NCI-H510A (cell line): ENCODE measurements around the gene HIRA.
A peak's percentile ranks its signal among the peaks of the same experiment; 100 is the strongest.
"Not testable (repeated sequence)": the region's sequence is repeated elsewhere in the genome, so short reads cannot be mapped to it uniquely, and the experiment has no call there.

ENCODE experiments used
- DNase-seq: peaks from one replicate; lab custom pipeline; 2025; lab: John Stamatoyannopoulos, UW

The HIRA gene

DNA sequence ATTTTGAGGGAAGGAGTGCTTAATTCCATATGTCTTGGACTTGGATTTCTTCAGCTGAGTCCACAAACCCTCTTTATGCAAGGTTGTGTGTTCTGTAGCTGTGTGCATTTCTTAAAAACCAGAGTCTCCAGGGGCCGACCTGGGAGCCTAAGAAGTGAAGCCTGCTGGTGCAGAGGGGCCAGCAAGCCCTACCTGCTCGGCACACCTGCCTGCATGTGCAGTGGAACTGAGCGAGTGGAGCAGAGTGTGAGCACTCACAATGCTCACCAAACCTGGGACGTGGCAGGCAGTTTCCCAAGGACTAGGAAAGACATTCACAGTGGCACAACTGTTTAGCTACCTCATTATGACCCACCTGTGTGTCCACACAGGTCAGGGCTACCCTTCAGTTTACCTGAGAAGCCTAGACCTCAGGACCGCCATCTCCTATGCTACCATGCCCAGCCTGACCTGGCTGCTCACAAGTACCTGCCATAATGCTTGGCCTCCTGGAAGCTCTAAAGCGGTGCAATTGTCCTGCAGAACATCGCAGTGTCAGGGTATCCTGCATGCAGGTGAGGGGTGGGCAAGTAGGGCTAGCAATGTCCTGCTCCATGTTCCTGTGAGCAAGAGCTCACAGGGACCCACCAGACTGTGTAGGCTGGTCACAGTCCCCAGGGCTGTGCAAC lies 12.1 kb upstream of the HIRA start:
- DNase-seq = no peak

DNA sequence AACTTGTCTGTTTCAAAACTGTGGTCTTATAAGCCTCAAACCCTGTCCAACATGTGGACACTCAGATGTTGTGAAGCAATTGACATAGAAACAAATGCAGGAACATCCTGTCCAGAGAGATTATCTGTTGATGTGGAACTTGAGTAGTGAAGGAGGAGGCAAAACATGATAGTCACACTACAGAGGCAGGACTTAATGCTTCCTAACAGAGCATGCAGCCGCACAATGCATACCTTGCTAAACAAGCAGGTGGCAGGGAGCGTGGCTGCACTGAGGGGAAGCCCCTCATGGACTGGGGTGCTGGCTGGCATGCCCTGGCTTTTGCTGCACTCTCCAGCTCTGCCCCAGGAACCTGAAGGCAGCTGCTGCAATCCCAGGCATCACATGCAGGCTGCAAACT lies 10.6 kb upstream of the HIRA start:
- DNase-seq = no peak

DNA sequence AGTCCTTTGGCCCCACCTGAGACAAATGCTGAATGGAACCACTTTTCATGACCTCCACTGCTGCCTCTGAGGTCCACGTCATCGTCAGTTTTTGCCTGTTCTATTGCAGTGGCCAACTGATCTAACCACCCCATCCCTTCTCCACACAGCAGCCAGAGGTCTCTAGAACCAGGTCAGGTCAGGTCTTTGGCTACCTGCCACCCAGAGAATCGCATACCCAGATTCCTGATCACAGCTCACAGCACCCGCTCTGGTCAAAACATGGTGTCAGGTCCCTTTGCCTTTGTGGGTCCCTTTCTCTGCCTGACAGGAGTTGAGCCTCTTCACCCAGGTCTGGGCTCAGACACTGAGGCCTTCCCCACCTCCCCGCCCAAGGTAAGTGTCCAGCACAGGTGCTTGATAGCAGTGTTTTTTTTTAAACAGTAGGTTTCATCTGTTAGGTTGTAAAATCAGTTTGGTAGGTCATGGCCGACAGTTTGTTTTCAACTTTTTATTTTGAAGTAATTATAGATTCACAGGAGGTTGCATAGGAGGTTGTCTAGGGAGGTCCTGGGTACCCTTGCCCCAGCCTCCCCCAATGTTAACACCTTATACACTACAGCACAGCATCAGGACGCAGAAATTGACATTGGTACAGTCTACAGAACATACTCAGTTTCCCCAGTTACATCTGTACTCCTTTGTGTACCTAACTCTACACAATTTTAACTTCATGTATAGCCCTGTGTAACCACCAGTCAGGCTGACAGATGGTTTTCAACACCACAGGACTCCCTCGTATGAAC lies 9.1 kb upstream of the HIRA start:
- no peak for DNase-seq

DNA sequence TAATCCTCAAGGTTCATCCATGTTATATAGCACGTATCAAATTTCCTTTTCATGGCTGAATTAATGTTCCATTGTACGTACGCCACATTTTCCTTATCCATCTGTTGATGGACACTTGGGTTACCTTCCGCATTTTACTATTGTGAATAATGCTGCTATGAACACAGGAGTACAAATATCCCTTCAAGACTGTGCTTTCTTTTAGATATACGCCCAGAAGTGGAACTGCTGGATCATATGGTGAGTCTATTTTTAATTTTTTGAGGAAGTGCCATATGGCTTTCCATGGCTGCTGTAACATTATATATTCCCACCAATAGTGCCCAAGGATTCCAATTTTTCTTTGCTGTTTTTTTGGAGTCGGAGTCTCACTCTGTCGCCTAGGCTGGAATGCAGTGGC lies 6.8 kb upstream of the HIRA start:
- DNase-seq = no peak

DNA sequence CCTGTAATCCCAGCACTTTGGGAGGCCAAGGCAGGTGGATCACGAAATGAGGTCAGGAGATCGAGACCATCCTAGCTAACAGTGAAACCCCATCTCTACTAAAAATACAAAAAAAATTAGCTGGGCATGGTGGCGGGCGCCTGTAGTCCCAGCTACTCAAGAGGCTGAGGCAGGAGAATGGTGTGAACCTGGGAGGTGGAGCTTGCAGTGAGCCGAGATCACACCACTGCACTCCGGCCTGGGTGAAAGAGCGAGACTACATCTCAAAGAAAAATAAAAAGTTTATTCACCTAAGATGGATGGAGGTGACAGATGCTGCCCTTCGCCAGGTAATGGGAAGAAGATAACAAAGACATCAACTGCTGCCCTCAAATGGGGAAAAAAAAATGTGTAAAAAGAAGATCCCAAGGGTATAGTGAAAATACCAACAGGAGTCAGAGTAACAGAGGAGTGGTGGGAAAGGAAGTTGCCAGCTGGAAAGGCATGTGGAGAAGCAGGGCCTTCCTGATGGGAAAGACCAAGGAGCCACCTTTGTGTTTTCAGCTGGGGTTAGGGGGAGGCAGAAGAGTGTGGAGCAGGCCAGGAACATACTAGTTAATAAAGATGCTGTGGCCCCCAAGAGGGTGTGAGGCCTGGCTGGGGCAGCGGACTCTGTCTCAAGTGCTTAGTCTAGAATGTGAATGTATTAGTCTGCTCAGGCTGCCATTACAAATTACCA lies 5.1 kb upstream of the HIRA start:
- not testable (repeated sequence) for DNase-seq

DNA sequence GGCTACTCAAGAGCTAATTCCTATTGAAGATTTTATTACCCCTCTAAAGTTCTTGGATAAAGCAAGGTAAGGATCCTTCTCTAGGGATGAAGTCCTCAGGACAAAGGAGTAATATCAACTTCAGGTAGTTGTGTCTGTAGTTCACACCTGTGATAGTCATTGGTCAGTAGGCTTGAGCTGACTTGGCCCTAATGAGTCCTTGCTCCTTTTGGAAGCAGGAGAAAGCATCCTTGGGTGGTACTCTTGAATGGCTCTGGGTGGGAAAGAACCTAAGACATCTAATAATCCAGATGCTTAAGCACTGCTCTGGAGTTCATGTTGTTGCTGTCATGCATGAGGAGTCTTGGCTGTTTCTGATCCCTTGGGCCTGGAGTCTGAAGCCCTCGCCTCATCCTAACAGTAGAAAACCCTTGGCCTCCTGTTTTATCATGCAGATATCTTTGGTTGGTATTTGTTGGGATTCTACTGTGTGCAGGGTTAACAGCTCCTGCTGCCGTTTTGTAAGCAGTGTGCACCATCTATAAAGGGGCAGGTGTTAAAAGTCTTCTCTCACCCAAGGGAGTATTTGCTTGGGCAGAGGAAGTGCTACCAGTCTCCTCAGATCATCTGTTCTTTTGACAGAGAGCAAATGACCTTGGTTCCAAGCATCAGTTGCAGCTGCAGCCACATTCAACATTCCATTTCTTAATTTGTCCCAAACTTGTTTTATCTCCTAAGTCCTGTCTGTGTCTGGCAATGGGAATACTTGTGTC lies 3.5 kb upstream of the HIRA start:
- DNase-seq = no peak

DNA sequence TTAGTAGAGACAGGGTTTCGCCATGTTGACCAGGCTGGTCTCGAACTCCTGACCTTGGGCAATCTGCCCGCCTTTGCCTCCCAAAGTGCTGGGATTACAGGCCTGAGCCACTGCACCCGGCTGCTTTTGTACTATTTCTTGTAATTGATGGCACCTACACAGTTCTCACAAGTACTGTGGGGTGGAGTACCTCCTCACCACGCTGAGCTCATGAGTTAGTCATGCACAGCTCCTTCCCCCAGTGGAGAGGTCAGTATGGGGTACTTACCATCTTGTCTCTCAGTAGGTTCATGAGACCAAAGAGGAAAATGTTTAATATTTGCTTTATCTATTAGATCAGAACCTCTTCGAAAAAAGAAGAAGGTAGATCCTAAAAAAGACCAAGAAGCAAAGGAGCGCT lies 2.9 kb upstream of the HIRA start:
- DNase-seq = no peak

DNA sequence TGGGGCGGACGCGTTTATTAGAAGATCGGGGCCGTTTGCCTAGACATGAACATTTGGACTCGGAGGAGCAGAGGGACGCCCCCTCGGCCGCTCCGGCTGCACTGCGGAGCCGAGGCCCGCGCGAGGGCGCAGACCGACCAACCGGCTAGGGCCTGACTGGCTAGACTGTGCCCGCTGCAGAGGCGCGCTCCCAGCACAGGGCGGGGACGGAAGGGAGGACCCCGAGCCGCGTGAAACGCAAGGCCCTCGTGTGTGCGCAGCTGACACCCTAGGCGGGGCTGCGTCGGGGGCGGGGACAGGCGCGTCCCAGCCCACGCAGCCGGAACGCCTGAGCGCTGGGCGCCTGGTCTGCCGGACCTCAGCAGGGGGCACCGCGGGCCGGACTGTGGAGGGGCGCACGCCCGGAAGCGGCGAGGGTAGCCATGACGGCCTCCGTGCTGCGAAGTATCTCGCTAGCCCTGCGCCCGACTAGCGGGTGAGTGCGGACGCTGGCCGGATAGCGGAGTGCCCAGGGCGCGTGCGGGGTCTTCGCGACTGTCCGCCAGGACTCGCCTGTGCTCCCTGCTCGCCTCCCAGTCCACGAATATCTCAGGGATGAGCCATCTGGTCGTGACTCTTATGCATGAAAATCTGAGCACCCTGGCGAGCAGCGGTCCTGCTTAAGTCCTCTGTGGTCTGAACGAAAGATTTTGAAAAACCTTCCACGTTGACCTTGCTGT lies 759 bp upstream of the HIRA start, which contains the start of gene MRPL40:
TSS of gene MRPL40 (plus strand) at position 413 of the 719 bp plus-strand sequence. CDS start at position 423, 10 bp downstream.
- DNase-seq = peak; percentile 76

DNA sequence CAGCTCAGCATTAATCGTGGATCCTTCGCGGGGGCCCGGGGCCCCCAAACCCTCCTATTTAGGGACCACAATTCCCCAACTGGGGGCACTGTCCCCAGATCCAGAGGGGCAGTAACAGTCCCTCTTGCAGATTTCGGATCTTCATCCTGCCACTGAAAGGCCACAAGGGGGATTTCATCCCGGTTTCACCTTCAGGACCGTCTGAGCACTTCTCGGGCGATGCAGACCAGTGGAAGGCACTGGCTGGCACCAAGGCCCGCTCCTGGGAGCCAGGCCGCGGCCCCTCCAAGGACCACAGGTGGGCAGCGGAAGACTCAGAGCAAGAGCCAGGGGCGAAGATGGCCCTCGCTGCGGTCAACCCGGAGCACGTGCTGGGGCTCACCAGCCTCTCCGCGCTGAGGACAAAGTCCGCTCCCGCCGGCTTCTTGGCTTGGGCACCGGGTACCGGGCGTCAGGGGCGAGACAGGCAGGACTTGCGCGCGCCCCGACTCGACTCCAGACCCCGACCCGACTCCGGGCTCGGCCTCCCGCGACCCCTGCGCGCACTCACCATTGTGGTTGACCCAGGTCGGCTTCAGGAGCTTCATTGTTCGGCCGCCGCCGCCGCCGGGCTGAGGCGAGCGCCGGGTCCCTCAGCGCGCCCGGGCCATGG lies 517 bp downstream of the HIRA start:
- no peak for DNase-seq

DNA sequence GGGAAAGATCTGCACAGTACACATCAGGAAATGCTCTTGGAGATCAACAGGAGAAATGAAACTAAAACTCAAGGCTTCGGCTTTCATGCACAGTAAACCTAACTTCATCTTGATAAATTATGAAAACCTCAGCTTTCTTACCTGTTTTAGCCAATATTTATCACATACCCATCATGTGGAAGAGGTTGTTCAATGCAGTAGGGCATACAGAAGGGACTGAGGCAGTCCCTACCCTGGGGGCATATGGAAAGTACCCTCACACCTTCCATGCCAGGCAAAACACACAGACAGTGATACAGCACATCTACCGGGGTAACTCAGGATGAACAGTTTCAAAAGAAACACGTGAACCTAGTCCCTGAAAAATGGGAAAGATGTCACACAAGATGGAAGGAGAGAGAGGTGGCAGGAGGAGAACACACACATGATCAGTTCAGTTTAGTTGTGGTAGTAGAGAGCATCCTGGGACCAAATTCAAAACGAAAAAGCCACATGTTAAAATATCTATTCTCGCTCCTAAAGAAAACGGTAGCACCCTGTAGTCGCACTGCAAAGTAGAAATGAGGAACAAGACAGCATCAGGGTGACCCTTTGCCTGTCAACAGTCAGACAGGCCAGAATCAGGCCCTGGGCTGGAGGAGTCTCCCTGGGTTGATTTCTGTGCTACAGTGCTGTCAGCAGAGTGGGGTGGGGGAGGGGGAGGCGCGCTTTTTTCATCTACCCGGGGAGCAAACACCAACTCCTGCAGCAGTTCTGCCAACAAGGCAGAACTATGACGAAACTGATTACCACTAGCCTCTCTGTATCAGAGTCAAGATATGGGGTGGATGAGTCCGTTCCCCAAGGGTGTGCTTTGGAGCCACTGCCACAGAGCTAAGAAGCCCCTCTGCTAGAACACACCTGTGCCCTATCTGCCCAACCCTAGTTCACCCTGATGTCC lies 1.3 kb downstream of the HIRA start:
- DNase-seq = no peak

DNA sequence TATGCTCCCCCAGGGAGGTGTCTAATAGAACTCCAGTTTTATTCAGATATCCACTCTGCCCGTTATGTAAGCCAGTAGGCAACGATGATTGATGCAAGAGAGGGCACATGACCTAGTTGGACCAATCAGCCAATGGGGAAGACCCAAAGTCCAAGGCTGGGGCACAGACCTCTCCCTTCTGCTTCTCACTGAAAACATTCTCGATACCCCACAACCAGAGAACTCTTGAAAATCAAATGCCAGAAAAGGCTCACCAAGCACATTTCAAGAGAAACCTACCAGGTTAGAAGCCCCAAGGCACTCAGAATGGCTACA lies 7.4 kb downstream of the HIRA start:
- DNase-seq = no peak

DNA sequence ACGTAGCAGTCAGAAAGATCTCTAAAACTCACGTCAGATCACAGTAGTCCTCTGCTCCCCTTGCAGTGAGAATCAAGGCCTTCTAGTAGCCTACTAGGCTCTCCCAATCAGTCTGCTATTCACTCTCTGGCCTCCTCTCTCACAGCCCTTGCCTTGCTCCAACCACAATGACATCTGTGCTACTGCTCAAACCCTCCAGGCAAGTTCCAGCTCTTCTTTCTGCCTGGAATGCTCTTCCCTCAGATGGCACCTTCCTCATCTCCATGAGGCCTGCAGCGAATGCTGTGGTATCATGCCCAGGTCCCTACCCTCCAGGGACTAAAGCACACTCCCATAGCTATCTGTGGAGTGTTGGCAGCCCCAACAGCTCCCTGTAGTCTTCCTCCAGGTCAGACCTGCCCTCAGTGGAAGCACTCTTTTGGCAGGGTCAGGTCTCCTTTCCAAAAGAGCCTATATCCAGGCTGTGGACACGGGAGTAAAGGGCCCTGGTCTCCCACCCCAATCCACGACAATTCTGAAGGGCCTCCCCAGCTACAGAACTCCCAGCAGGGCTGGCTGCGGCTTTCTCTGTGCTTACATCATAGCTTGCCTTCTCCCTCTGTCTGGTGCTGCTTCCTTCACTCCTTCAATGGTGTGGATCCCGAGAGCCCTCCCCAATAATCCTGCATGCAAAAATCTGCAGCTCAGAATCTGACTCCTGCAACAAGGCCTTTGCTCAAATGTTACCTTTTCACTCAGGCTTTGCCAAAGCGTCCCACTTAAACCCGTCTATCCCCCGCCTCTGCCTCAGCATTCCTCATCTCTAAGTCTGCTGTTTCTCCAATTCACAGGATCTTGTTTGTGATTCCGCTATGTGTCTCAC lies 8.9 kb downstream of the HIRA start:
- no peak for DNase-seq

DNA sequence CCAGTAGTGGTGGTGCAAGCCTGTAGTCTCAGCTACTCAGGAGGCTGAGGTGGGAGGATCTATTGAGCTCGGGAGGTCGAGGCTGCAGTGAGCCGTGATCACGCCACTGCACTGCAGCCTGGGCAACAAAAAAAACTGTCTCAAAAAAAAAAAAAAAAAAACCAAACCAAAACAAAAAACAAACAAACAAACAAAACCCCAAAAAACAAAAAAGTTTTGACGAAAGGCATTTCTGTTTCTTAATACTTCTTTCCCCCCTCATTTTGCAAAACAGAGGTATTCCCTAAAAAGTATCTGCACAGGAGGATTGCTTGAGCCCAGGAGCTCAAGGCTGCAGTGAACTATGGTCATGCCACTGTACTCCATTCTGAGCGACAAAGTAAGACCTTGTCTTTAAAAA lies 11.2 kb downstream of the HIRA start:
- no peak for DNase-seq

DNA sequence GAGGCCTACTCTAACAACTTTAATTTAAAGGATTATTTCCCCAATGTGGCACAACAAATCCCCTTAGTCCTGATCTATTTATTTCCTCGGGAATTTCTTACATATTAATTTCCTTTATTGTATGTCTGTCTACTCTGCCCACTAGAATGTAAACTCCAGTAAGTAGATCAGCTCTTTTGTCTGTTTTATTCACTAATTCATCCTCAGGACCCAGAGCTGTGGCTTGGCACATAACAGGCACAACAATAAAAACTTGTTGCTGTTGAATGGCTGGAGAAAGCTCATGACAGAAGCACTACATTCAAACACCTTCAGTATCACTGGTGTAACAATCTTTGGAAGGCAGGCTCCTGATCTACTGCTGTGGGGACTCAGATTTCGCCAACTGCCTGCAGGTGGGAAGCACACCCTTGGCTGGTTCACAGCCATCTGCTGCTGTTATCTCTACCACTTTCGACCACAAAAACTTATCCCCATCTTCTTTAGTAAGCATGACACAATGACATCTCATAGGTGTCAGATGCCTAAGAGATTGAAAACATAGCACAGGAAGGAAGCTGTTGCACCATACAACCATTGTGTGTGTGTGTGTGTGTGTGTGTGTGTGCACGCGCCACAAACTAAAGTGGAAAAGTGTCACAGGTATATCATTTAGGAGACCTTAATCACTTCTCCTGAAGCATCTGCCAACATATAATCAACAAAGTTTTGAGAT lies 11.9 kb downstream of the HIRA start:
- DNase-seq = no peak

DNA sequence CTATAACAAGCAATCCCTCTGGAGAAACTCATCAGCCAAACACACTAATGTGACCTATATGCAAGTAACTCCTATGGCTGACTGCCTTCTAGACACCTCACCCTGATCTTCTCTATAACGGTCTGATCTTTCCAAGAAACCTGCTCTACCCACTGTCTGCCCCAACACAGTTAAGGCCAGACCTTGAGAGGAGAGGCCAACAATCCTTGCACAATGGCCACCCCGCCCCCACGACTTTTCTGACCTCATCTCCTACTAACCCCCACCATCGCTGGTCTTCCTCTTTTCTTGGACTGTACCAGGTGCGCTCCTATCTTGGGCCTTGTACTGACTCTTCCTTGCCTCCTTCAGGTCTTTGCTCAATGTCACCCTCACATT lies 12.5 kb downstream of the HIRA start:
- DNase-seq = no peak

DNA sequence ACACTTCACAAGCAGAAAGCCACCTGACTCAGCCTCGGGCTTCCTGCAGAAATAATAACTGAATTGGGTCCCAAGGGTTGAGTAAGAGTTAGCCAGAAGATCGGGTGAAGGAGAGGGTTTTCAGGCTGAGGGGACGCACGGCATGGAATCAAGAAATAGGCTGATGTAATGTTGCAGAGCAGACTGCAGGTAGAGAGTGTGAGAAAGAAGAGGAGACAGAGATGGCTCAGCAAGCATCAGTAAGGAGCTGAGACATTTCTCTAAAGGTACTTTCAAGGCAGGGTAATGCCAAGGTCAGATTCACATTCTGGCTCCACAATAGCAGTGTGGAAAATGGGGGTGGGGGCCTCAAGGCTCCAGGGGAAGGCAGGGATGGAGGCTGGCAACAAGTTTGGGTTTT lies 18.6 kb downstream of the HIRA start:
- no peak for DNase-seq

DNA sequence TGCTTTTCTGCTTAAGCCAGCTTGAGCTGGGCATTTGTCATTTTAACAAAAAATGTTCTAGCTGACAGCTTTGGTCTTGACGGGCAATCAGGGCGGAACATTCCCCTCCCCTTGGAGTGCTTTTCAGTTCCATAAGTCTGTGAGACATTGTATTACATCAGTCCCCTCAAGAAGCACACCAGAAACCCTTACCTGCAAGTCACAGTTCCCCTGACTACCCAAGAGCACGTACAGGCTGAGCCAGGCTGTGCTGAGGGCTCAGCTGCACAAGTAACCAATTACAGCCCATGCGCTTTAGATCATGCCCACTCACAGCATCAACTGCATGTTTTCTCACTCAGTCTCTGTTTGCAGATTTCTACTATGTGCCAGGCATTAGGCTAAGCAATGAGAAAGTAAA lies 19.1 kb downstream of the HIRA start:
- DNase-seq = no peak

DNA sequence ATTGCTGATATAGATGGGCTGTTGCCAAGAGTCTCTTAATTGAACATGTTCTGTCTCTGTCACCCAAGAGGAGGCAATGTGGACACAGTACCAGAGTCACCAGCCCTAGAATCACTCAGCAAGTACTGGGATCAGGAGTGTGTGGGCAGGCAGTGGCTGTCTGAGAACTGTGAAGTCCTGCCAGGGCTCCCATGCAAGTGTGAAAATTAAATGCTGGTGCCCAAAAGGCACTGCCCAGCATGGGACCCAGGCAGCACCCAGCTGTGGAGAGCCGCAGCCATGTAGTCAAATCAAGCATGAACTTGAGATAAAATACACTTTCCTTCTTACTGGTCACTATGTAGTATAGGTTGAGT lies 19.9 kb downstream of the HIRA start:
- no peak for DNase-seq
